Gastroesophageal sphincter (tissue), 4 donors: ENCODE measurements around the gene CAMSAP1. TPM values are rescaled to one million over a fixed set of nuclear protein-coding genes. Genes with fewer than 3 reads are reported as not detected.

Experiments
- ATAC-seq: fragments of 150-250 bp; one replicate; pipeline ENCODE4 v1.9.1; 2016; ENCODE audit warnings: mild to moderate bottlenecking, moderate library complexity
- H3K27ac ChIP-seq, 4 donors: fragments of 200-600 bp; sonication (generic) in 3 of 4; 1 replicate in 3 of 4; 2 replicates in 1 of 4; pipeline ENCODE4 v1.5.1; 2016 to 2019
- H3K27me3 ChIP-seq: fragments of 200-600 bp; sonication (generic); one replicate; pipeline ENCODE4 v1.5.1; 2019
- H3K36me3 ChIP-seq, 2 donors: fragments of 200-600 bp; sonication (generic); one replicate each; pipeline ENCODE4 v1.5.1; 2019; ENCODE audit warnings: control low read depth in 1 of 2
- H3K4me1 ChIP-seq, 3 donors: fragments of 200-600 bp; sonication (generic); 1 replicate in 2 of 3; 2 replicates in 1 of 3; pipeline ENCODE4 v1.5.1; 2016 to 2019; ENCODE audit warnings: control low read depth in 2 of 3
- H3K4me3 ChIP-seq, 2 donors: fragments of 200-600 bp; sonication (generic); one replicate each; pipeline ENCODE4 v1.5.1; 2019; ENCODE audit warnings: mild to moderate bottlenecking in 1 of 2, moderate library complexity in 1 of 2
- H3K9me3 ChIP-seq, 3 donors: fragments of 200-600 bp; sonication (generic); one replicate each; pipeline ENCODE4 v1.5.1; 2017 to 2019; ENCODE audit warnings: control low read depth in 2 of 3
- CTCF ChIP-seq, 4 experiments: fragments of 200-600 bp in 2 of 4; fragments of 450-650 bp in 2 of 4; sonication (generic) in 1 of 4; IDR thresholded peaks; one replicate each; pipeline ENCODE4 v1.5.1; 2017 to 2019; ENCODE audit warnings: antibody characterized with exemption in 4 of 4, mild to moderate bottlenecking in 2 of 4, moderate library complexity in 2 of 4
- EP300 ChIP-seq: sonication (generic); formaldehyde crosslinking; IDR thresholded peaks from one replicate; pipeline ENCODE4 v1.6.1; 2017; ENCODE audit warnings: antibody characterized with exemption, mild to moderate bottlenecking
- POLR2A ChIP-seq, 2 donors: fragments of 450-650 bp; IDR thresholded peaks; one replicate each; pipeline ENCODE4 v1.6.1; 2017; ENCODE audit warnings: antibody characterized with exemption in 2 of 2, mild to moderate bottlenecking in 2 of 2, moderate library complexity in 1 of 2
- POLR2AphosphoS5 ChIP-seq: sonication (generic); formaldehyde crosslinking; IDR thresholded peaks from one replicate; pipeline ENCODE4 v1.6.1; 2017; ENCODE audit warnings: antibody characterized with exemption
- WGBS, 2 donors: methylation state at CpG; one replicate each; pipeline ENCODE4 v1.1.5; 2018; ENCODE audit warnings: low coverage in 1 of 2; 5-methylcytosine and 5-hydroxymethylcytosine counted together
- total RNA-seq, 4 donors: library from RNA; depleted of rRNA; stranded (reverse); fragments of >200 nt; gene quantifications; one replicate each; pipeline ENCODE4 v1.1.0, GENCODE V29; 2016

Gene CAMSAP1
- total RNA-seq, 4 donors from 2014 or later, result 27.5 to 49.2 (median 28.2) TPM

GRCh38 chr9:135840539-135840938, 66.8 kb downstream of the CAMSAP1 start:
- Histone ChIP-seq H3K4me3 (no peak overlapping the region), H3K4me1 (no peaks in the 10 kb centered on the region), H3K36me3 (peaks cover 0 to 29% of the 10 kb centered on the region in 2 donors), H3K9me3 (peaks cover 0 to 6% (median 0%) of the 10 kb centered on the region in 3 donors), H3K27me3 (no peaks in the 10 kb centered on the region), H3K27ac (no peak overlapping the region)
- TF ChIP-seq POLR2A (IDR thresholded peaks at IDR 0.05) (no peak), CTCF (IDR thresholded peaks at IDR 0.05) (no peak), EP300 (no peak), POLR2AphosphoS5 (no peak)
- no peak for ATAC-seq
- WGBS, 2 donors, result 94% methylated on average over 6 of the region's 7 CpGs; no CpG with 5 or more reads in 1 of the 2 donors

DNA sequence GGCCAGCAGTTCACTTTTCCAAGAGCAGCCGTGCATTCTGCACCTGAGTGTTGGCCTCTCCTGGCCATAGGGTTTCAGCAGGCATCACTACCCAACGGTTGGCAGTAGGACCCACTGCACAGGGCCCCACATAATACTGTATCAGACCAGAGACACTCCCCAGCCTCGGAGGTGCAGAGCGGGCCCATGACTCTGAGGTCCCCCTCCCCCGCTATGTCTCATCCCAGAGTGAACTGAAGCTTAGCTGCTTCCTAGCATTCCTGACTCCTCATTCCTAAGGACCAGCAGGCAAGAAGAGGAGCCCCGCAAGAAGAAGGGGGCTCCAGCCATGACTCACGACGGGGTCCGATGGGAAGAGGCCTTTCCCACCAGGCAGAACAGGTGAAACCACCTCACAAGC, 67.2 kb downstream of the CAMSAP1 start:
- TF ChIP-seq CTCF (IDR thresholded peaks at IDR 0.05) (no peak), EP300 (no peak), POLR2A (IDR thresholded peaks at IDR 0.05) (no peak), POLR2AphosphoS5 (no peak)
- H3K27ac ChIP-seq, result no peak overlapping the region
- no peak overlapping the region for H3K4me3 ChIP-seq
- WGBS, 2 donors, result no CpG with 5 or more reads among the region's 9 CpGs
- H3K27me3 ChIP-seq, result no peaks in the 10 kb centered on the region
- peaks cover 0 to 34% of the 10 kb centered on the region in 2 donors for H3K36me3 ChIP-seq
- H3K4me1 ChIP-seq, result no peaks in the 10 kb centered on the region
- ATAC-seq, result no peak
- H3K9me3 ChIP-seq, result peaks cover 0 to 6% (median 0%) of the 10 kb centered on the region in 3 donors

DNA sequence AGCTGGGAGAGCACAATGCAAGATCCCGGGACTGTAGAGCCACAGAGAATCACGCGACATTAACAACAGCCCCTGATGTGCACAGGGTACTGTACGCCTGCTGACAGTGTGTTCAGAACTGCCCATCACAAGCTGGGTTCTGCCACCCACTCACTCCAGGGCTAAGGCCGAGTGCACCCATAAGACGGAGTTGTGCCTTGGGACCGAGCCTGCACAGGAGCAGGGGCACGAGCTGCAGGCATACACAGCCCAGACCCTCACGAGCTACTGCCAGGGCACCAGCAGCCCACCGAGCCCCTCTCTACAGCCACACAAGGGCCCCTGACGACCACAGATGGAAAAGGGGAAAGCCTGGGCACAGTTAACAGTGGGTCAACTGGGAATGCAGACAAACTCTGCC, 67.8 kb downstream of the CAMSAP1 start:
- ATAC-seq, result no peak
- 100% methylated on average over 1 to 2 of the region's 11 CpGs for WGBS, 2 donors
- no peaks in the 10 kb centered on the region for H3K4me1 ChIP-seq
- peaks cover 0 to 40% of the 10 kb centered on the region in 2 donors for H3K36me3 ChIP-seq
- TF ChIP-seq EP300 (no peak), POLR2AphosphoS5 (no peak), POLR2A (IDR thresholded peaks at IDR 0.05) (no peak), CTCF (IDR thresholded peaks at IDR 0.05) (no peak)
- no peak overlapping the region for H3K27ac ChIP-seq
- no peaks in the 10 kb centered on the region for H3K27me3 ChIP-seq
- H3K9me3 ChIP-seq, result peaks cover 0 to 4% (median 0%) of the 10 kb centered on the region in 3 donors
- no peak overlapping the region for H3K4me3 ChIP-seq

- no peak overlapping the region for H3K27ac ChIP-seq
- no peaks in the 10 kb centered on the region for H3K9me3 ChIP-seq
- no peak for ATAC-seq
- H3K4me1 ChIP-seq, result no peaks in the 10 kb centered on the region
- no peak overlapping the region for H3K4me3 ChIP-seq
- H3K36me3 ChIP-seq, result peaks cover 0 to 22% of the 10 kb centered on the region in 2 donors
- TF ChIP-seq POLR2AphosphoS5, result no peak
- TF ChIP-seq EP300, result no peak
- TF ChIP-seq POLR2A (IDR thresholded peaks at IDR 0.05), result no peak
- TF ChIP-seq CTCF (IDR thresholded peaks at IDR 0.05), result no peak
- no peaks in the 10 kb centered on the region for H3K27me3 ChIP-seq
- WGBS, 2 donors, result 69 to 100% methylated on average over 1 to 6 of the region's 10 CpGs
Observed at GRCh38 chr9:135835131-135835530, 72.2 kb downstream of the CAMSAP1 start.

GRCh38 chr9:135833864-135834263, 73.5 kb downstream of the CAMSAP1 start:
- H3K4me1 ChIP-seq, result no peaks in the 10 kb centered on the region
- H3K9me3 ChIP-seq, result peaks cover 0 to 7% (median 0%) of the 10 kb centered on the region in 3 donors
- no peak overlapping the region for H3K4me3 ChIP-seq
- TF ChIP-seq CTCF (IDR thresholded peaks at IDR 0.05) (no peak), EP300 (no peak), POLR2AphosphoS5 (no peak), POLR2A (IDR thresholded peaks at IDR 0.05) (no peak)
- H3K27me3 ChIP-seq, result no peaks in the 10 kb centered on the region
- H3K36me3 ChIP-seq, result peaks cover 0 to 28% of the 10 kb centered on the region in 2 donors
- no peak for ATAC-seq
- H3K27ac ChIP-seq, result no peak overlapping the region
- WGBS, 2 donors, result 72 to 91% methylated on average over 2 to 3 of the region's 3 CpGs
